Activated CD4-positive, CD25-positive, alpha-beta regulatory T cell treated with anti-CD3 and anti-CD28 coated beads, Interleukin-2, amount 50 U/mL, for 72 hours (primary cell): ENCODE measurements around the gene BAIAP2L1.
"Not testable (repeated sequence)": the region's sequence is repeated elsewhere in the genome, so short reads cannot be mapped to it uniquely, and the experiment has no call there.

Experiments
- DNase-seq: peaks from one replicate; pipeline ENCODE4 v3.0.0; 2021

The BAIAP2L1 gene, protein sequence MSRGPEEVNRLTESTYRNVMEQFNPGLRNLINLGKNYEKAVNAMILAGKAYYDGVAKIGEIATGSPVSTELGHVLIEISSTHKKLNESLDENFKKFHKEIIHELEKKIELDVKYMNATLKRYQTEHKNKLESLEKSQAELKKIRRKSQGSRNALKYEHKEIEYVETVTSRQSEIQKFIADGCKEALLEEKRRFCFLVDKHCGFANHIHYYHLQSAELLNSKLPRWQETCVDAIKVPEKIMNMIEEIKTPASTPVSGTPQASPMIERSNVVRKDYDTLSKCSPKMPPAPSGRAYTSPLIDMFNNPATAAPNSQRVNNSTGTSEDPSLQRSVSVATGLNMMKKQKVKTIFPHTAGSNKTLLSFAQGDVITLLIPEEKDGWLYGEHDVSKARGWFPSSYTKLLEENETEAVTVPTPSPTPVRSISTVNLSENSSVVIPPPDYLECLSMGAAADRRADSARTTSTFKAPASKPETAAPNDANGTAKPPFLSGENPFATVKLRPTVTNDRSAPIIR

DNA sequence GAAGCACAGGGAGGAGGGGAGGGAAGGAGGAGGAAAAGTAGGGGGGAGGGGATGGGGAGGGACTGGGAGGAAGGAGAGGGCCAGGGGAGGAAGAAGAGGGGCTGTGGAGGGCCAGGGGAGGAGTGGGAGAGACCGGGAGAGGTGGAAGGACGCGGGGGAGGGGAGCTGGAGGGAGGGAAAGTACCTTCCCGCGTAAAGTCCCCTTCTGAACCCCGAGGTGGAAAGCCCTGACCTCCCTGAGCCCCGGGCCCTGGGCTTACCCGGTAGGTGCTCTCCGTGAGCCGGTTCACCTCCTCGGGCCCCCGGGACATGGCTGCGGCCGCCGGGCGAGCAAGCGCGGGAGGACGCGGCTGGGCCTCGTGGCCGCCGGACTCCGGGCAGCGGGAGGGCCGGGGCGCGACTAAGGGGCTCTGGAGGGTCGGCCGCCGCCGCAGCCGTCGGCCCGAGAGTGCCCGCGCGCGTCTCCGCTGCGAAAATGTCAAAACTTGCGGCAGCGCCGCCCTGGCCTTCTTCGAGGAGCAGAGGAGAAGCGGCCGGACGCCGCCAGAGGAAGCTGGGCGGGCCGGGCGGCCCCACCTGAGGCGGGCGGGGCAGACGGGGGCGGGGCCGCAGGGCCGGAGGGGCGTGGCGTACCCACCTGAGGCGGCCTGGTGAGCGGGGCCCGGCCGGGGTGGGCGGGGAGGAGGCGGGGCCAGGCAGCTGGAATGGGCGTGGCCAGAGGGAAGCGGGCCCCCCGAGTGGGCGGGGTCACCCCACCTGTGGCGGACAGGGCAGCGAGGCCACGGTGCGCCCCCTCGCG is at the start of gene BAIAP2L1:
Gene BAIAP2L1, minus strand, starts transcription at position 549 of the 799 bp plus-strand sequence. Its CDS starts 238 bp downstream, at position 311.
- peak; percentile 76 for DNase-seq

DNA sequence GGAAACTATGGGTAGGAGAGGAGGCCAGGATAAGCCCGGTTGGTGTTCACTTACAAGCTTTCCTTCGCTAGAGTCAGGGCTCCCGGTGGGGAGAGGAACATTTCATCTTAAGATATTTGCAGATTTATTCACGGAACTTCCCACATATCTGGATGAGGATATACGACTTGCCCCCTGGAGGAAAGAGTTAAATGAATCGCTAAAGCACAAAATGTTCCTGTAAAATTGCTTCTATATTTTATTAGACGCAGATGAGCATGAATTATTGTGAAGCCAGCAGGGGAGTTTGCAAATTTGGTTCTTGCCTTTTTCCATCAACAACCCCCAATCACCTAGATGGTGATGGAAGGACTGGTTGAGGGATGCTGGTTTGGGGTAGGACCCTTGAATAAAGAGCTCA is 47.9 kb upstream of the BAIAP2L1 start:
- no peak for DNase-seq

DNA sequence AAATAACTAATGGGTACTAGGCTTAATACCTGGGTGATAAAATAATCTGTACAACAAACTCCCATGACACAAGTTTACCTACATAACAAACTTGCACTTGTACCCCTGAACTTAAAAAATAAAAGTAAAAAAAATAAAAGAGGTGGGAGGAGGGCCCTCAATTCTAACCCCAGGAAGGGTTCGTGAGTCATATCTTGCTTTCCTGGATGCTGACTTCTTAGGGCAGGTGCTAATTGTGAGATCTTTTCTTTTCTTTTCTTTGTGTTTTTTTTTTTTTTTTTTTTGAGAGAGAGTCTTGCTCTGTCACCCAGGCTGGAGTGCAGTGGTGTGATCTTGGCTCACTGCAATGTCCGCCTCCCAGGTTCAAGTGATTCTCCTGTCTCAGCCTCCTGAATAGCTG is 40.1 kb upstream of the BAIAP2L1 start:
- DNase-seq = not testable (repeated sequence)

DNA sequence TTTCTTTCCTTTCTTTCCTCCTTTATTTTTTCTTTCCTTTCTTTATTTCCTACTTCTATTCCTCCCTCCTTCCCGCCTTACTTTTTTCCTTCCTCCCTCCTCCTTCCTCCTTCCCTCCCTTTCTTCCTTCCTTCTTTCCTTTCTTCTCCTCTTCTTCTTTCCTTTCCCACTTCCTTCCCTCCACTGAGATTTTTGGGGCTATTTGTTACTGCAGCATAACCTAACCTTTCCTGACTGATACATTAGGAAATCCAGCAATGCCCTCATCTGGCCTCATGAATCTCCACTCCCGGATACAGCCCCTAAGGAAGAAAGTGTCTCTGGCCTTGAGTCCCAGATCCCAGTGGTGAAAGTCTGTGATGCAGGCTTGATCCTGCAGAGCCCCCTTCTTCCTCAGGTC is 38.6 kb upstream of the BAIAP2L1 start:
- DNase-seq = no peak

DNA sequence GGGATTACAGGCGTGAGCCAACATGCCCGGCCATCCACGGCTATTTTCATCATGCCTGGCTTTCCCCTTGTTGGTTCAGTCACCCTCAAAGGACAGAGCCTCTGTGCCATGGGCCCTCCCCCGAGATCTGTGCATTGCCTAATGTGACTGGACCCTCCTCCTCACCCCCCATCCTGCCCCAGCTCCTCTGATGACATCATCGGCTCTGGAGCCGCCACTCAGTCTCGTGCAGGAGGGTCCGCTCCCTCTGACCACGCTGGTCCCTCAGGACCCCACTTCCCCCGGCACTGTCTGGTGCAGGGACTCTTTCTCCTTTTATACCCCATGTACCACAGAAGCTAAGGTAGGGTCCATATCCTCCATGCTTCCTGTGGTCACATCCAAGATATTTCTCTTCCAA is 33.2 kb upstream of the BAIAP2L1 start:
- DNase-seq = no peak

GRCh38 chr7:98429799-98430198 is 28.9 kb upstream of the BAIAP2L1 start:
- DNase-seq = no peak

DNA sequence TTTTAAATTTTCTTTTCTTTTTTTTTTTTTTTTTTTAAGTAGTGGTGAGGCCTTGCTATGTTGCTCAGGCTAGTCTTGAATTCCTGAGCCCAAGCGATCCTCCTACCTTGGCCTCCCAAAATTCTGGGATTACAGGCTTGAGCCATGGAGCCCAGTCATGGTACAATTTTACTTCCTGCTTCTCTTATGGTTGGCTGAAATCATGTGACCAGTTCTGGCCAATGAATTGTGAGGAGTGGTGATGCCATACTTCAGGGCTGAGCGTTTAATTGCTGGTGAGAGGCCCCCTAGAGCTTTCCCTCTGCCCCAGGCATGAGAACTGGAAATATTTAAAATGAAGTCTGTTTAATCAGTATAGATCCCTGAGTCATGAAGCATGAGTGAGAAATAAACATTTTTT is 22.2 kb upstream of the BAIAP2L1 start:
- no peak for DNase-seq

- peak; percentile 67 for DNase-seq
Observed at GRCh38 chr7:98420966-98421612, 20.2 kb upstream of the BAIAP2L1 start.

DNA sequence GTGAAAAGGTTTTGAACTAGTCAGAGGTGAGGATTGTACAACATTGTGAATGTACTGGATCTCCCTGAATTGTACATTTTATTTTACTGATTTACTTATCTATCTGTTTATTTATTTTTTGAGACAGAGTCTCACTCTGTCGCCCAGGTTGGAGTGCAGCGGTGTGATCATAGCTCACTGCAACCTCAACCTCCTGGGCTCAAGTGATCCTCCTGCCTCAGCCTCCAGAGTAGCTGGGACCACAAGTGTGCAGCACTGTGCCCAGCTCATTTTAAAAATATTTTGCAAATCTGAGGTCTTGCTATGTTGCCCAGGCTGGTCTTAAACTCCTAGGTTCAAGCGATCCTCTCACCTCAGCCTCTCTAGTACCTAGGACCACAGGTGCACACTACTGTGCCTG is 19.1 kb upstream of the BAIAP2L1 start:
- not testable (repeated sequence) for DNase-seq

- DNase-seq = not testable (repeated sequence)
Observed at GRCh38 chr7:98419316-98419691, 18.4 kb upstream of the BAIAP2L1 start.

DNA sequence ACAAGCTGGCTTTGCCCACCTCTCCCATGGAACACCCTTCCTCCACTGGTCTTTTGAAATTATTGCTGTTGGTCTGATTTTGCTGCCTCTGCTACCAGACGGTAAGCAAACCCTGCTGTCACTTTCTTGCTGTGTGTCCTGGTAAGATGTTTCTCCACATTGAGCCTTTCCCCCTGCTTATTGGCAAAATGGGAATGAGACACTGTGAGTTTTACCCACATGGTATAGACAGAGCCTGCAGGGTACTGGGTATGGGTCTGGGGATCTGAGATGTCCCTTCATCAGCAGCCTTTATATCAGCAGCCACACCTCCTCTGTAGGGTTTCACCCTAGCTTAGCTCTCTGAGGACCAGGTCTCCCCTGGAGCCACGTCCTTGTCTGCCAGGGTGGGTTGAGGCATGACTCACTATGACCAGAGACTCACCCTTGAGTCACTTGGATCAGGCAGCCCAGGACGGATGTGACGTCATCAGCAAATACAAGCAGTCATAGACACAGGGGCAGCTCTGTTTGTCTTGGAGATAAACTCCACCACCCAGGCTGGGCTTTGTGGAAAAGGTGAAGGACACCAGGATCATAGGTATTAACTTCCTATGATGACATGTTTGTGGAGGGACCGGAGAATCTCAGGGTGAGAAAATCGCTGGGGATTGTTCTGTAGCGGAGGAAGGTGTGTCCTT is 17.9 kb upstream of the BAIAP2L1 start:
- no peak for DNase-seq

- no peak for DNase-seq
Observed at GRCh38 chr7:98418271-98418635, 17.4 kb upstream of the BAIAP2L1 start.

DNA sequence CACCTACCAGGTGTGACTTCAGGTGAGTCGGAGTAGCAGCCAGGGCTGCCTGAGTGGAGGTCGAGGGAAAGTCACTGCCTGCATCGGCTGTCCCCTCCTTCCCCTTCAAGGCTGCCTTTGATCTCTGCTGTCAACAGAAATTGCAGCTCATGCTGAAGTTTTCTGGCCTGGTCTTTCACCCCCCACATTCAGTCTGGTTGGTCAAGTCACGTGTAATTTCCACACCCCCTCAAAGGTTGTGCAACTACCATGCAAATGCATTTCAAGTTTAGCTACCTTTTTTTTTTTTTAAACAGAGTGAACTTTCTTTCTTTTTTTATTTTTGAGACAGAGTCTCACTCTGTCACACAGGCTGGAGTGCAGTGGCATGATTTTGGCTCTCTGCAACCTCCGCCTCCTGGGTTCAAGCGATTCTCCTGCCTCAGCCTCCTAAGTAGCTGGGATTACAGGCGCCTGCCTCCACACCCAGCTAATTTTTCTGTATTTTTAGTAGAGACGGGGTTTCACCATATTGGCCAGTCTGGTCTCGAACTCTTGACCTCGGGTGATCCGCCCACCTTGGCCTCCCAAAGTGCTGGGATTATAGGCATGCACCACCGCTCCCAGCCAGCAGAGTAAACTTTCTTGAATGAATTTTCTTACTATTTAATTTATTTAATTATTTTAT is 16.8 kb upstream of the BAIAP2L1 start:
- not testable (repeated sequence) for DNase-seq

GRCh38 chr7:98414205-98414900 is 13.5 kb upstream of the BAIAP2L1 start:
- DNase-seq = no peak

DNA sequence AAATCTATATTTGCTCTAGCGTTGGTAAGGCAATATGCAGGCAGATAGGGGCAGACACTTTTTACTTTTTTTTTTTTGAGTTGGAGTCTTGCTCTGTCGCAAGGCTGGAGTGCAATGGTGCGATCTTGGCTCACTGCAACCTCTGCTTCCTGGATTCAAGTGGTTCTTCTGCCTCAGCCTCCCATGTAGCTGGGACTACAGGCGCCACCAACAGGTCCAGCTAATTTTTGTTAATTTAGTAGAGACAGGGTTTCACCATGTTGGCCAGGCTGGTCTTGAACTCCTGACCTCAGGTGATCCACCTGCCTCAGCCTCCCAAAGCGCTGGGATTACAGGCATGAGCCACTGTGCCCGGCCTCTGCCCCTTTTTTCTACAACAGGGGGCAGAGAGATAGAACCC is 12.8 kb upstream of the BAIAP2L1 start:
- not testable (repeated sequence) for DNase-seq

DNA sequence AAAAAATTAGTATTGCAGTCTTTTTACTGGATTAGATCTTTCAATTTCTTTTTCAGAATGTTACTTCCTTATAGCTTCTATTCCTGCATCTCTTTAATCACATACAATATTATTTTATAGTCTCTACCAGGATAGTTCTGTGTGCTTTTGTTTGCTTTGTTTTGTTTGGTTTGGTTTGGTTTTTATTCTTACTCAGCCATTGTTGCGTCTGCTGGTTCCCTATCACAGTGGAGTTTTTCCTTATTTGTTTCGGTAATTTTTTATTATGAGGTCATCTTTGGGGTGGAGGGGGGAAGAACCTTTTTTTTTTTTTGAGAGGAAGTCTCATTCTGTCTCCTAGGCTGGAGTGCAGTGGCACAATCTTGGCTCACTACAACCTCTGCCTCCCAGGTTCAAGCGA is 9.0 kb upstream of the BAIAP2L1 start:
- no peak for DNase-seq

DNA sequence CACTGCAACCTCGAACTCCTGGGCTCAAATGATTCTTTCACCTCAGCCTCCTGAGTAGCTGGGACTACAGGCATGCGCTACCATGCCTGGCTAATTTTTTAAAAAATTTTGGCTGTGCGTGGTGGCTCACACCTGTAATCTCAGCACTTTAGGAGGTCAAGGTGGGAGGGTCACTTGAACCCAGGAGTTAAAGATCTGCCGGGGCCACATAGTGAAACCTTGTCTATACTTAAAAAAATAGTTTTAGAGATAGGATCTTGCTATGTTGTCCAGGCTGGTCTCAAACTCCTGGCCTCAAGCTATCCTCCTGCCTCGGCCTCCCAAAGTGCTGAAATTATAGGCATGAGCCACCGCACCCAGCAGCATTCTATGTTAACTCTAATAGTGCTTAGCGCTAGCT is 7.3 kb upstream of the BAIAP2L1 start:
- not testable (repeated sequence) for DNase-seq

DNA sequence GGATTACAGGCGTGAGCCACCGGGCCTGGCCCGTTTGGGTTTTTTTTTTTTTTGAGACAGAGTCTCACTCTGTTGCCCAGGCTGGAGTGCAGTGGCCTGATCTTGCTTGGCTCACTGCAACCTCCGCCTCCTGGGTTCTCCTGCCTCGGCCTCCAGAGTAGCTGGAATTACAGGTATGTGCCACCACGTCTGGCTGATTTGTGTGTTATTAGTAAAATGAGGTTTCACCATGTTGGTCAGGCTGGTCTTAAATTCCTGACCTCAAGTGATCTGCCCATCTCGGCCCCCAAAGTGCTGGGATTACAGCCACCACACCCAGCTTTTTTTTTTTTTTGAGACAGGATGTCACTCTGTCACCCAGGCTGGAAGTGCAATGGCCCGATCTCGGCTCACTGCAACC is 5.9 kb upstream of the BAIAP2L1 start:
- DNase-seq = no peak

DNA sequence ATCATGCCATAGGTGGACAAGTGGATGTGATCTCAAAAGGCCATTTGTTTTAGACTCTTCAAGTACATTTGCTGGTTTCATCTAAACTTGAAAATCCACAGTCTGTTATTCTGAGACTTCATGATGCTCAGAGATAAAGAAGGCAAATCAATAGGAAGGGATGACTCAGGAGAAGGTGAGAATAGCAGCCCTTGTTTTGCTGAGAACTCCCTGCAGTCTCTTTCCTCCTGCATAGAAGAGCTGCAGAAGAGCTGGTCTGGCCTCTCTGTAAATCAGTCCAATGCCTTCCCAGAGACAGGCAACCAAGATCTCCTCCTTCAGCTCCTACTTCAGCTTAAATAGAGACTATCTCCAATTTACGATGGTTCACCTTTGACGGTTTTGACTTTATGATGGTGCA is 4.0 kb upstream of the BAIAP2L1 start:
- DNase-seq = no peak

- no peak for DNase-seq
Observed at GRCh38 chr7:98399890-98400541, 874 bp downstream of the BAIAP2L1 start.

DNA sequence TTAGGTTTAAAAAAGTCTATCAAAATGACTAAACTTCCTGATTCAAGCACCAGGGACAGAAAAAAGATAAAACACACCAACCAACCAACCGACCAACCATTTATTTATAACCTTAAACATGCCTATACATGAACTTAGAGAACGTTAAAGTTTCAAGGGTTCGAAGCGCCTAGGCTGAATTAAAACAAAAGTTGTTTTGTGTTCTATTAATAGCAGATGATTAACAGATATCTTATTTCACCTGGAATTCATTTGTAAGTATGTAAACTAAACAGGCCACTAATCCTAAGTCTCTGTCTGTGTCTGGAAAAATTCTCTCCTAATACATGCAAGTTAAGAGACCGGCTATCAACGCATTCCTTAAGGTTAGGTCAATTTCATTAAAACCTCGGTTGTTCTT is 1.4 kb downstream of the BAIAP2L1 start:
- DNase-seq = no peak
